ENCODE measurements around the gene GHR. TPM values are rescaled to one million over a fixed set of nuclear protein-coding genes. Genes with fewer than 3 reads are reported as not detected.
A peak's percentile ranks its signal among the peaks of the same experiment; 100 is the strongest.

The GHR gene
- total and polyA plus RNA-seq, 8 donors = 0.87 to 34.8 (median 7.8) TPM

DNA sequence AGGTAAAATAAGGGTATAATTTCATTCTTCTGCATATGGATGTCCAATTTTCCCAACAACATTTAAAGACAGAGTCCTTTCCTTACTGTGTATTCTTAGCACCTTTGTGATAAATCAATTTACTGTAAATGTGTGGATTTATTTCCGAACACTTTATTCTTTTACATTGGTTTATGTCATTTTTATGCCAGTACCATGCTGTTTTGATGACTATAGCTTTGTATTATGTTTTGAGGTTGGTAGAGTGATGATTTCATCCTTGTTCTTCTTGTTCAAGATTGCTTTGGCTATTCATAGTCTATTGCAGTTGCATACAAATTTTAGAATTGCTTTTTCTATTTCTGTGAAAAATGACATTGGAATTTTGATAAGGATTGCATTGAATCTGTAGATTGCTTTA, 280.0 kb downstream of the GHR start:
- Histone ChIP-seq H3K9me3 (peaks cover 0 to 21% (median 7%) of the 10 kb centered on the region in 4 donors), H3K4me3 (no peak overlapping the region), H3K36me3 (peaks cover 0 to 40% (median 0%) of the 10 kb centered on the region in 4 donors), H3K27ac (no peak overlapping the region), H3K27me3 (no peaks in the 10 kb centered on the region), H3K4me1 (no peaks in the 10 kb centered on the region)
- DNase-seq = no peak
- TF ChIP-seq EP300 (IDR thresholded peaks at IDR 0.05) = no peak
- intact Hi-C loops (cut with DNase I; ENCODE audit: low total_unique reads) = no loop called here
- 3 to 95% (median 42%) methylated on average over 1 of the region's 1 CpG for WGBS, 5 donors

DNA sequence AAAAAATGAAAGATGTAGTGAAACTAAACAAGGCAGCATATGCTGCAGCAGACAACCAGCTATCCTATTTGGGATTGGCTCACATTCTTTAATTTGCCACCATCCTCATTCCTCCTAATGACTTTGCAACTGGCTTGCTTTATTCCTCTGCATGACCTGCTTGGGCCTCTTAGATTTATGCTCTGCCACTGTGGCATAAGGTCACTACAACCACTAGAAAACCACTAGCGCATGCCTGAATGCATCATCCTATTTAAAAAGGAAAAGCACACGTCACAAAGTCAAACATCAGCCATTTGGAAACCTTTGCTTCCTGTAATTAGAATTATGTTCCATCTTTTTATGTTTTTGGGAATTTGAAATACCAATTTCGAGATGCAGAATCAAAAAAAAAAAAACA, 292.5 kb downstream of the GHR start:
- no peak for TF ChIP-seq POLR2AphosphoS5 (IDR thresholded peaks at IDR 0.05)
- no peak for TF ChIP-seq EP300 (IDR thresholded peaks at IDR 0.05)
- no peak for TF ChIP-seq POLR2A (IDR thresholded peaks at IDR 0.05)
- TF ChIP-seq CTCF (IDR thresholded peaks at IDR 0.05) = no peak
- Histone ChIP-seq H3K4me3 (no peak overlapping the region), H3K27ac (no peak overlapping the region), H3K36me3 (peaks cover 0 to 10% (median 10%) of the 10 kb centered on the region in 4 donors), H3K4me1 (no peaks in the 10 kb centered on the region), H3K27me3 (no peaks in the 10 kb centered on the region), H3K9me3 (no peaks in the 10 kb centered on the region)
- intact Hi-C loops (cut with DNase I; ENCODE audit: low total_unique reads) = no loop called here
- 80 to 88% (median 83%) methylated on average over 3 of the region's 3 CpGs for WGBS, 5 donors
- DNase-seq = no peak

DNA sequence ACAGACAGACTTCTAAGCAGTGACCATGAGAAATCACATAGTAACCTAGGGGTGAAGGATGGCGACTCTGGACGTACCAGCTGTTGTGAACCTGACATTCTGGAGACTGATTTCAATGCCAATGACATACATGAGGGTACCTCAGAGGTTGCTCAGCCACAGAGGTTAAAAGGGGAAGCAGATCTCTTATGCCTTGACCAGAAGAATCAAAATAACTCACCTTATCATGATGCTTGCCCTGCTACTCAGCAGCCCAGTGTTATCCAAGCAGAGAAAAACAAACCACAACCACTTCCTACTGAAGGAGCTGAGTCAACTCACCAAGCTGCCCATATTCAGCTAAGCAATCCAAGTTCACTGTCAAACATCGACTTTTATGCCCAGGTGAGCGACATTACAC, 295.4 kb downstream of the GHR start:
- Histone ChIP-seq H3K27me3 (no peaks in the 10 kb centered on the region), H3K27ac (no peak overlapping the region), H3K4me3 (no peak overlapping the region), H3K36me3 (peaks cover 0 to 10% (median 10%) of the 10 kb centered on the region in 4 donors), H3K4me1 (no peaks in the 10 kb centered on the region), H3K9me3 (no peaks in the 10 kb centered on the region)
- TF ChIP-seq EP300 (IDR thresholded peaks at IDR 0.05) (no peak), CTCF (IDR thresholded peaks at IDR 0.05) (no peak), POLR2A (IDR thresholded peaks at IDR 0.05) (no peak), POLR2AphosphoS5 (IDR thresholded peaks at IDR 0.05) (no peak)
- WGBS, 5 donors = 64 to 86% (median 80%) methylated on average over 4 of the region's 4 CpGs
- peak in 1 of 2 donors; percentile 5 for DNase-seq
- intact Hi-C loops (cut with DNase I; ENCODE audit: low total_unique reads) = no loop called here

DNA sequence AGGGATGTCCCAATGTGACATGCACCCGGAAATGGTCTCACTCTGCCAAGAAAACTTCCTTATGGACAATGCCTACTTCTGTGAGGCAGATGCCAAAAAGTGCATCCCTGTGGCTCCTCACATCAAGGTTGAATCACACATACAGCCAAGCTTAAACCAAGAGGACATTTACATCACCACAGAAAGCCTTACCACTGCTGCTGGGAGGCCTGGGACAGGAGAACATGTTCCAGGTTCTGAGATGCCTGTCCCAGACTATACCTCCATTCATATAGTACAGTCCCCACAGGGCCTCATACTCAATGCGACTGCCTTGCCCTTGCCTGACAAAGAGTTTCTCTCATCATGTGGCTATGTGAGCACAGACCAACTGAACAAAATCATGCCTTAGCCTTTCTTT, 295.8 kb downstream of the GHR start:
- Histone ChIP-seq H3K27me3 (no peaks in the 10 kb centered on the region), H3K9me3 (no peaks in the 10 kb centered on the region), H3K4me1 (no peaks in the 10 kb centered on the region), H3K27ac (no peak overlapping the region), H3K36me3 (peaks cover 0 to 10% (median 10%) of the 10 kb centered on the region in 4 donors), H3K4me3 (no peak overlapping the region)
- DNase-seq = no peak
- WGBS, 5 donors = 78 to 88% (median 86%) methylated on average over 2 of the region's 2 CpGs
- intact Hi-C loops (cut with DNase I; ENCODE audit: low total_unique reads) = no loop called here
- TF ChIP-seq EP300 (IDR thresholded peaks at IDR 0.05) = no peak
- no peak for TF ChIP-seq POLR2AphosphoS5 (IDR thresholded peaks at IDR 0.05)
- no peak for TF ChIP-seq CTCF (IDR thresholded peaks at IDR 0.05)
- TF ChIP-seq POLR2A (IDR thresholded peaks at IDR 0.05) = no peak

DNA sequence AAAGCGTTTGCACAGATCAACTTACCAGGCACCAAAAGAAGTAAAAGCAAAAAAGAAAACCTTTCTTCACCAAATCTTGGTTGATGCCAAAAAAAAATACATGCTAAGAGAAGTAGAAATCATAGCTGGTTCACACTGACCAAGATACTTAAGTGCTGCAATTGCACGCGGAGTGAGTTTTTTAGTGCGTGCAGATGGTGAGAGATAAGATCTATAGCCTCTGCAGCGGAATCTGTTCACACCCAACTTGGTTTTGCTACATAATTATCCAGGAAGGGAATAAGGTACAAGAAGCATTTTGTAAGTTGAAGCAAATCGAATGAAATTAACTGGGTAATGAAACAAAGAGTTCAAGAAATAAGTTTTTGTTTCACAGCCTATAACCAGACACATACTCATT, 297.0 kb downstream of the GHR start:
- intact Hi-C loops (cut with DNase I; ENCODE audit: low total_unique reads) = no loop called here
- 59 to 80% (median 60%) methylated on average over 6 of the region's 6 CpGs for WGBS, 5 donors
- TF ChIP-seq POLR2AphosphoS5 (IDR thresholded peaks at IDR 0.05) (no peak), EP300 (IDR thresholded peaks at IDR 0.05) (no peak), CTCF (IDR thresholded peaks at IDR 0.05) (no peak)
- DNase-seq = no peak
- H3K4me3 ChIP-seq = no peak overlapping the region
- H3K9me3 ChIP-seq = no peaks in the 10 kb centered on the region
- H3K36me3 ChIP-seq = peaks cover 0 to 10% (median 10%) of the 10 kb centered on the region in 4 donors
- no peak overlapping the region for H3K27ac ChIP-seq
- H3K4me1 ChIP-seq = no peaks in the 10 kb centered on the region
- no peaks in the 10 kb centered on the region for H3K27me3 ChIP-seq

Data from stomach (tissue), 9 donors.